H1 (cell line): ENCODE measurements around the gene ZNF432. TPM values are rescaled to one million over a fixed set of nuclear protein-coding genes. Genes with fewer than 3 reads are reported as not detected.

Experiments used
- TBP ChIP-seq: IDR thresholded peaks from 2 replicates; pipeline ENCODE4 v1.6.1; 2011; ENCODE audit warnings: low read depth, low read length, improper control_type of control experiment
- polyA plus RNA-seq, 7 experiments: library from polyadenylated mRNA; depleted of rRNA in 3 of 7; stranded (reverse) in 5 of 7; unstranded in 2 of 7; fragments of >200 nt in 5 of 7; fragments of 200-250 nt in 2 of 7; gene quantifications; 1 replicate in 5 of 7; 2 replicates in 1 of 7; 4 replicates in 1 of 7; pipeline versions ENCODE4 v1.2.1 to v1.2.3, GENCODE V29; 2011 to 2013; ENCODE audit warnings: missing spikeins in 2 of 7, mixed read lengths in 2 of 7
- total RNA-seq: library from RNA; stranded (reverse); fragmentation: NEBNext Ultra II Directional; extraction: Animal tissue kit (Norgen Biotek cat#: 25700); gene quantifications from 2 replicates; pipeline ENCODE4 v1.2.1, GENCODE V29; 2021

ZNF432 gene
- total and polyA plus RNA-seq, 2 of the 8 experiments (the other 6 are each of a cell fraction or from before 2014, with no cell fraction given): 2.0 to 8.3 TPM

DNA sequence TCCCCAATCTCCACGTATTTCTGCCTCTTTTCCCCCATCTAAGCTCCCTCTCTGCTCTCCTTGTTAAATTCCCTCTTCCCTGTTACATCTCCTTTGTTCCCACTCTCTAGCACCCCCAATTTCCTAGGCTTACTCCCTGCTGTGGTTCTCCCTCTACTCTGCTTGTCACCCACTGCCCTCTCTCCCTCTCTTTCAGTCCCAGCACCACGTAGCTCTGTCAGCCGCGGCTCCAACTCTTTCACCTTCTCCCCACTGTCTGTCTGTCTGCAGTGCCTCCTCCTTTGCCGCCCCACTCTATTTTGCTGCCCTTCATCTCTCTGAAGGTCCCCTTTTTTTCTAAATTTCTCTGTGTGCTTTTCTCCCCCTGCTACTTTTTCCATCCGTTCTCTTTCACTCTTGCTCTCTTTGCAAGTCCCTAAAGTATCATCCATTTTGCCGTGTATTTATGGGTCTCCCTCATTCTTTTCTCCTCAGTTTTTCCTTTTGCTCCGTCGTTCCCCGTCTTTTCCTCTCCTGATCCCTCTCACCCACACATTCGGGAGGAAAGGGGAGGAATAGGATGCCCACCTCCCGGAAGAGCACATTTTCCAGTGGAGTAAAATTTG, 46.0 kb upstream of the ZNF432 start (continued):
- TF ChIP-seq TBP: no peak
